22Rv1 (cell line): ENCODE results near the gene FLII.

ENCODE experiments used
- H3K27ac ChIP-seq: fragments of 450-650 bp; 2 replicates; pipeline ENCODE4 v1.5.1; 2017
- CTCF ChIP-seq: fragments of 450-650 bp; IDR thresholded peaks from 2 replicates; pipeline ENCODE4 v1.5.1; 2017; ENCODE audit warnings: mild to moderate bottlenecking
- ZFX ChIP-seq: fragments of 450-650 bp; IDR thresholded peaks from 2 replicates; pipeline ENCODE4 v1.6.1; 2017; ENCODE audit warnings: antibody characterized with exemption, borderline replicate concordance

FLII gene

GRCh38 chr17:18280766-18281371 is 22.3 kb upstream of the FLII start:
- no peak for TF ChIP-seq CTCF
- TF ChIP-seq ZFX = no peak
- no peak overlapping the region for H3K27ac ChIP-seq

DNA sequence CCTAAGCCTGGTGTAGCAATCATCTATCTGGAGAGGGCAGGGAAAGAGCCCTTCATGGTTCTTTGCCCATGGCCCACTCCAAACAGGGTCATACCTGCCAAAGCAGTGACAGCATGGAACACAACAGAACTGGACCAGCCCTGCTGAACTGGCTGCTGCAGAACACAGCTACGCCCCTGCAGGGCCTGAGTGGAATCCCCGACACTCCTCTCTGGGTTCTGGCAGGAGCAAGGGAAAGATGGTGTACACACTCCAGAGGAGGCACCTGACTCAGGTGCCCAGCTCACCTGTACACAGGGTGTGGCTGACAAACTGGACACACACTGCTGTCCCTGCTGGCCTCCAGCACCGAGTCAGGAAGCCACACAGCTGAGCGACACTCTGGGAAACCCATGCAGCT is 21.7 kb upstream of the FLII start:
- no peak overlapping the region for H3K27ac ChIP-seq
- TF ChIP-seq ZFX (no peak), CTCF (no peak)

GRCh38 chr17:18278867-18279266 is 20.3 kb upstream of the FLII start:
- H3K27ac ChIP-seq = no peak overlapping the region
- TF ChIP-seq ZFX (no peak), CTCF (no peak)

- H3K27ac ChIP-seq = no peak overlapping the region
- no peak for TF ChIP-seq ZFX
- TF ChIP-seq CTCF = no peak
Measured at GRCh38 chr17:18277076-18277475, 18.5 kb upstream of the FLII start.

DNA sequence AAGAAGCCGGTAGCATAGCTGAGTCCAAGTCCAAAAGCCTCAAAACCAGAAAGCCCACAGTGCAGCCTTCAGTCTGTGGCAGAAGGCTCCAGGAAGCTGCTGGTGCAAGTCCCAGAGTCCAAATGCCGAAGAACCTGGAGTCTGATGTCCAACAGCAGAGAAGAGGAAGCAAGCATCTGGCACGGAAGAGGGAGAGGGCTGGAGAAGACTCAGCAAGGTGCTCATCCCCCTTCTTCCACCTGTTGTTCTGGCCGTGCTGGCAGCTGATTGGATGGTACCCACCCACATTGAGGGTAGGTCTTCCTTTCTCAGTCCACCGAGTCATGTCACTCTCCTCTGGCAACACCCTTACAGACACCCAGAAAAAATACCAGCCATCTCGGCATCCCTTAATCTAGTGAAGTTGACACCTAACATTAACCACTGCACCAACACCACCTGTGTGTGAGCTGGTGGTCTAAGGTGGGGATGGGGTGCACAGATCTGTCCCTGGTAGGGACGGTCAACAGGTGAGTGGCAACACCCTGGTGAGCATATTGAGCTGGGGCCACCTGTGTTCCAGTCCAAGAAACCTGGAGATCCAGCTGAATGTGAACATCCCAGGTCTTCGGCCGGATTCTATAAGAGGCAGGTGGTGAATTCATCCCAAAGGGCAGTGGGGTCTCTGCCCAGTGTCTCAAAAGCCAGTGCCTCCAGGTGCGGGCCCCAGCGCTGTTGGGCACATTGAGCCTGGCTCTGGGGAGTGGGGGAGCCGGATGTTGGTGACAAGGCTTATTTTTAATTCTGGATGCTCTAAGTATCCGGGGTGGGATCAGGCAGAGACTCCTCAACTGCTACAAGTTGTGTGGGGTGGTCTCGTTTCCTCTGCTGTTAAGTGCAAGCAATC is 11.8 kb upstream of the FLII start:
- TF ChIP-seq ZFX = no peak
- no peak for TF ChIP-seq CTCF
- peak overlapping the region; percentile 36 for H3K27ac ChIP-seq

GRCh38 chr17:18267927-18268711 is 9.6 kb upstream of the FLII start:
- peak overlapping the region; percentile 36 for H3K27ac ChIP-seq
- TF ChIP-seq ZFX = no peak

GRCh38 chr17:18267366-18267765 is 8.8 kb upstream of the FLII start:
- no peak for TF ChIP-seq ZFX
- no peak for TF ChIP-seq CTCF
- no peak overlapping the region; the same call in 1 of the 2 replicates for H3K27ac ChIP-seq
